HG03565 (cell line): ENCODE measurements around the gene CDC42BPB.

Experiments
- ATAC-seq: cut with Tn5 transposase; IDR thresholded peaks from one replicate; pipeline ENCODE4 v1.9.1; 2021; ENCODE audit warnings: mild to moderate bottlenecking, moderate library complexity; ENCODE audit not compliant: unreplicated experiment

Gene CDC42BPB

DNA sequence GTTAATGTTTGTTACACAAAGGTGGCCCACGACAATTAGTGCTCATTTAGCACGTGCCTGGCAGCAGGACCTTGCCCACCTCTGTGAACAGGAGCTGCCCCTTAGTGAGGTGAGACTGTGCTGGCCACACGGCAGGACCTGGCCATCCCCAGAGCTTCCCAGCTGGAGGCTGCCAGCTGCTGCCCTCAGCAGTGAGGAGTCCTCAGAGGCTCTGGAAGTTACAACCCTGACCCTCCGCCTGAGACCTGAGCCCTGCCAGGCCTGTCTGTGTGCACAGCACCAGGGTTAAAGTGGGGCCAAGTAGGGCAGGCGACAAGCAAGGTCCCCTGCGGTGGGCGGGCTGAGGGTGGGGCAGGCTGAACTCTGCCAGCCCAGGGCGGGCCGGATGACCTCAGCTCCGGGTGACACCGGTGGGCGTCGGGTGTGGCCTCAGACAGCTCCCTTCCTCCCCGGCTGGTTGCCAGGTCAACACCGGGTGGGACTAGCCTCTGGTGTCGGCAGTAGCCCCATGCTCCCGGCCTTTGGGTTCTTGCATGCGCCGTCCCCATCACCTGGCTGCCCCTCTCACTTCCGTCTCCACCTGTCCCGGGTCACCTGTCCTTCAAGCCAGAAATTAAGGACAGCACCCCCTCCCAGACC lies 17.5 kb upstream of the CDC42BPB start:
- no peak for ATAC-seq

DNA sequence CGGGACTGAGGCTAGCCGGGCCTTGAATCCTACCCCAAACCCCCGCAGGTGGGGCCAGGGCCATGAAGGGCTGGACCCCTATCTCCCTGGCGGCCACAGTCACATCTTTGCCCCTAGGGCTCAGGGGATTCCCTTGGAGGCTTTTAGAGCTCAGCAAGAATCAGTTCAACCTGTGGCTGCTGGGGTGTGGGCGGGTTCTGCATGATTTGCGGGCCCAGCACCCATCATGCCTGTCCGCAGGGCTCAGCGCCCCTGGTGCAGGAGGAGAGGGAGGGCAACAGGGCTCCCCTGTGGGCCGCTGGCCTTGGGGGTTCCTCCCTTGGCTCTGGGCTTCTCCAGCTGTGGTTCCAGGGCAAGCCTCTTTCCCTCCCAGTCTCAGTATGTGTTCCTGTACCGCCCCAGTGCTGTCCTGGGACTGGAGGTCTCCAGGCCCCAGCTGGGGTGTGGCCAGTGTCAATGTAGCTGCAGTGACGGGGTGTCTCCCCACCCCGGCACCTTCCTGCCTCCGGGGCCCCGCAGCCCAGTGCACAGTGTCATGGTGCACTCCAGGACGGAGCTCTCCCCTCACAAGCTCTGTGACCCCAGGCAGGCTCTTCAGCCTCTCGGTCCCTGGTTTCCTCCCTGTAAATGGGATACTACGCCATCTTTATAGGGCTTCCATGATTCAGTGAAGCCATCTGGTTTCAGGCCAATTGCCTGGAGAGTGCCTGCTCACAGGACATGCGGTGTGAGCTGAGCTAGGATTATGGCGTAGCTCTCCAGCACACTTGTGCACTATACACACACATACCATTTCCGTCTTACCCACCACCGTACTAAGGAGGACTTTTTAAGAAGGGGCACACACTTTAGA lies 16.8 kb upstream of the CDC42BPB start:
- ATAC-seq, result no peak

DNA sequence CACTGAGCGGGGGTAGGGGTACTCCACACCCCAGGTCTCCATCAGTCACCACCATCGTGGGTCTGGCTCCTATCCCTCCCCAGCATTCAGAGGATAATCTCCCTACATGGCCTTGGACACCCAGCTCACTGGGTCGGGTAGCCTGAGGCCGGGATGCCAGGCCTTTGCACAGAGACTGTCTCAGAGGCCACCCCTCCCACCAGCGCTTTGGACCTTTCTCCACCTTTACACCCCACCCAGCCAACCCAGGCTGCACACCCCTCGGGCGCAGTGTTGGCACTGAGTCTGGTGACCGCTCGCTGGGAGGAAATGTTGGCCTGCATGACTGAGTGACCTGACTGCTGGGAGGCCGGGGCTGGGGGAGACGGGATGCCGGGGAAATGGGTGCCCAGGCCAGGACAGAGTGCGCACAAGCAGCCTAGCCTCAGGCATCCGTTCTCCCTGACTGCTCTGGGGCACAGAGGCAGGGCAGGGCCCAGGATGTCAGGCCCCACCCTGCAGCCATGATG lies 16.1 kb upstream of the CDC42BPB start:
- no peak for ATAC-seq

DNA sequence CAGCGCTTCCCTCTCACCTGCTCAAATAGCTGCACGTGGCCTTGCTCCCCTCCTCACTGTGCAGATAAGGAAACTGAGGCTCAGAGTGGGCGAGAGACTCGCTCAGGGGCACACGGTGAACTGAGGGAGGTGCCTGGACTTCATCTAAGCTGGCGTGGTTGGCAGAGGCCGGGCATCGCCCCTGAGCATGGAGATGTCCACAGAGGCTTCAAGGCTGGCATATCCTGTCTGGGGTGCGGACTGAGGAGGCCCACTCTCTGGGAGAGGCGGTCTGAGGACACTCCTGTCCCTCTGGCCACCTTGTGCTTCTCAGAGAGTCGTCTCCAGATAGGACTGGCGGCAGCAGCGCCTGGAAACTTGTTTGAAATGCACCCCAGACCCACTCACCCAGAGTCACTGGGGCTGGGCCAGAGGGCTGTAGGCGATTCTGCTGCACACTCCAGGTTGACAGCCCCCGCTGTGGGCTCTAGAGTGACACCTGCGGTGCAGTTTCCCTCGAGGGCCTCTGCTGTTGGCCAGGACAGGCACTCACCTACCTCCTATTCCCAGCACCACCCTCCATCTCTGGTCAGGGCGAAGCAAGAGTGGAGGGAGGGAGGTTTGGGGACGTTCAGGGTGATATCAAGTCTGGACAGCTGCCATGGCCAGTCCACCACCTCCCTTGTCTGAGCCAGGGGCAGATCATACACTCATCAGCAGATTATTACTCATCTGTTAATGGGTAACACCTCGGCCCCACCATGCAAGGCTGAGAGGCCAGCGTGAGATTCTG lies 15.4 kb upstream of the CDC42BPB start:
- ATAC-seq, result no peak

DNA sequence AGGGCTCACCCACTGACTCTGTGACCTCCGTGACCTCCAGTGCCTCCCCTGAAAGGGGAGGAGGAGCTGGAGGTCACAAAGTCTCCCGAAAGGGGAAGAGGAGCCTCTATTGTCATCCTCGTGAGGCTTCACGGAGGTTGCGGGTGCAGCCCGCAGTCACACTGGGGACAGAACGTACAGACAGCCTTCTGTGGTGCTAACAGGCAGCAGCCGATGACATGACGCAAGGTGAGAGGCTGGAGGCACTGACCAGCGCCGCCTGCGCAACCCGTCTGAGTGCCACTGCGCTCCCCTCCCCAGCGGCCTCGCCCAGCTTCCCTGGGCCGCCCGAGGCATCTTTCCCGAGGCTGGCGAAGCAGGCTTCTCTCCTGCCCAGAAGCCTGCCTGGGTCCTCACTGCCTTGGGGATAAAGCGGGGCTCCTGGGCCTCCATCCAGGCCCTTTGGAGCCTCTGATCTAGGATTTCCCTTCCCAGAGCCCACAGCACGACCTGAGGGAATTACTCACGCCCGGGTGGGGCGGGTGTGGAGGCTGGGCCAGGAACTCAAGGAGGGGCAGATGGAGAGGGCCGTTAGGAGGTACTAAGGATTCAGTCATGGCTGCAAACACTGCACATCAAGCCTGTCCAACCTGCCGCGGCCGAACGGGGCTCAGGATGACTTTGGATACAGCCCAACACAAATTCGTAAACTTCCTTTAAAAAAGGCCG lies 14.3 kb upstream of the CDC42BPB start:
- ATAC-seq, result no peak

DNA sequence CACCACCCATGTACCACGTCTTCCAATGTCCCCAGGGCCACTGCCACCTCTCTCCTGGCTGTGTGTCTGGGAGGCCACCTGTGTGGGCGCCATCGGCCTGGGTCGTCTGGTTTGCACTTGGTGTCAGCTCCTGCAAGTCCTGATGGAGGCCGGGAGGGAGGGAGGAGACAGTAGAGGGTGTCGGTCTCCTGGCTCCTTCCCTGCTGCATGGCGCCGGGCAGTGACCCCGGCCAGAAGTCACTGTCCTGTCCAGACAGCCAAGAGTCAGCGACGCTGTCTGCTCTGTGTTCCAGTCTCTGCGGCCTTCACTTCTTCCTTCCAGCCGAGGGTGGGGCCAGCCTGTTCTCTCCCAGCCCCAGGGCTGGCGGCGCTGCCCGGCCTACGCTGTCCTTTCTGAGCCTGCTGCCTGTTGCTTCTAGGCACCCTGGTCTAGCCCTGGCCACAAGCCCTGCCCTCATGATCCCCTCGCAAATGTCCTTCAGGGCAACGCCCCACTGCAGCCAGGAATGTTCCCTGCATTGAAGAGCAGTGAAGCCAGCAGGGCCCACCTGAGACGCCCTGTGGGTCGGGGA lies 13.7 kb upstream of the CDC42BPB start:
- ATAC-seq, result no peak

DNA sequence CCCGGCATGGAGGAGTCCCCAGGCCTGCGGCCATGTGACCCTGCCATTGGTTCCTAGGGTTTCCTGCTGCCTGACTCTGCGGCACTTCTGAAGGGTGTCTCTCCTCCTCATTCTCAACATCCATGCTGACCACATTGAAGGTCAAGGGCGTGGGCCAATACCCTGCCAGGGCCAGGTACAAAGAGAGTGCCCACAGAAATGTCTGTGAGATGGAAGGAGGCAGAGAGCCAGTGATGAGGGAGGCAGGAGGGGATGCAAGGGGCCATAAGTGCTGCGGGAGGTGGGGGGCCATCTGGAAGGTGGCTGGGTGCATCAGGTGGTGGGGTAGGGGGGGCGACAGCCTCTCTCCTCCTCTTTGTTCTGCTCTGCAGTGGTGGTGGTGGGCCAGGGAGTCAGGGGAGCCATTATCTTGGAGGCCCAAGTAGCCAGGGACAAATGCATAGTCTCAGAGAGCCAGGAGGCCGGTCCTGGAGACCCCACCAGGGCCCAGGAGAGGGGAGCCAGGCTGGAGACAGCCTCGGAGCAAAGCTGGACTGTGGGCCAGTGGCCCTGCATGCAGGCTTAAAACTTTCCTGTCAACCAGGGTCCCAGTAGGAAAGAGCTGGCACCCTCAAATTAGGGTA lies 13.0 kb upstream of the CDC42BPB start:
- ATAC-seq, result no peak

DNA sequence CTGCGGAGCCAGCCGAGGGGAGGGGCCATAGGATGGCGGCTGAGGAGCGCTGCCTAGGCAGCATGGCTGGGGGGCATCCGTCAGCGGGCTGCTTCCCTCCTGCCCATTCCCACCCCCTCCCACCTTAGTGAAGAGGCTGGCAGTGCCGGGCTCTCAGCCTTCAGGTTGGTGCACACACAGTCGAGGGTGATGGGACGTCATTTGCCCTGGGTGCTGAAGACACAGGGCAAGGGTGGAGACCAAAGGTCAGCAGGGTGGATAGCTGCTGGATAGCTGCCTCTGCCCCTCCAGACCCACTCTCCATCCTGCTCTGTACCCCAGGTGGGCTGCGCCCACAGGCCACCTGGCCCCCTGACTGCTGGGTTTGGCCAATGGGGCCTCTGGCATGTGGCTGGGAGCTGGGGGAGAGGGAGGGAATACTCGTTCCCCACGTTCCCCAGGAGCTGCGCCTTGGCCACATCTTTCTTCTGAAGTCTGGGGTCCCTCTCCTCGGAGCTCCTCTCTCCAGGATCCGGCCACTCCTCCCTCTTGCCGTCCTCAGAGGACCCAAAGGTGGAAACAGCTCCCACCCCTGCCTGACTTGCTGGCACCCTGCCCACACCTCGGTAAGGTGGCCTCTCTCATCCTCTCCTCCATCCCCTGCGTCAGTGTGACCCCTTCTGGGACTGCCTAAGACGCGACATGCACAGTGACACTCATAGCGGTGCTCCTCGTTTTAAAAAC lies 11.2 kb upstream of the CDC42BPB start:
- no peak for ATAC-seq

DNA sequence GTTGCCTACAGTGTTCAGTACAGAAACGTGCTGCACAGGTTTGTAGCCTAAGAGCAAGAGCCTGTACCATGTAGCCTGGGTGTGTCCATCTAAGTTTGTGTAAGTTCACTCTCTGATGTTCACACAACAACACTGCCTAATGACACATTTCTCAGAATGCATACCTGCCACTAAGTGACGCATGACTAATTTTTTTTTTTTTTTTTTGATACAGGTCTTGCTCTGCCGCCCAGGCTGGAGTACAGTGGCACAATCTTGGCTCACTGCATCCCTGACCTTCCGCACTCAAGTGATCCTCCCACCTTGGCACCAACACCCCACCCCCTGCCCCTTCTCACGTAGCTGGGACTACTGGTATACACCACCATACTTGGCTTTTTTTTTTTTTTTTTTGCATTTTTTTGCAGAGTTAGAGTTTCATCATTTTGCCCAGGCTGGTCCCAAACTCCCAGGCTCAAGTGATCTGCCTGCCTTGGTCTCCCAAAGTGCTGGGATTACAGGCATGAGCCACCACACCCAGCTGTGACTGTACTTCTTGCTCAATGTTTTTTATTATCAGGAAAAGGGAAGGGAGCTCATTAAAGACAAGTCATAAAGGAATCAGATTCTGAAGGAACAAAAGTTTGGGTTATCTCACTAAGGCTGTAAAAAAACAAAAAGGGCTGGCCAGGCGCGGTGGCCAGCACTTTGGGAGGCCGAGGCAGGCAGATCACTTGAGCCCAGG lies 10.0 kb upstream of the CDC42BPB start:
- no peak for ATAC-seq

DNA sequence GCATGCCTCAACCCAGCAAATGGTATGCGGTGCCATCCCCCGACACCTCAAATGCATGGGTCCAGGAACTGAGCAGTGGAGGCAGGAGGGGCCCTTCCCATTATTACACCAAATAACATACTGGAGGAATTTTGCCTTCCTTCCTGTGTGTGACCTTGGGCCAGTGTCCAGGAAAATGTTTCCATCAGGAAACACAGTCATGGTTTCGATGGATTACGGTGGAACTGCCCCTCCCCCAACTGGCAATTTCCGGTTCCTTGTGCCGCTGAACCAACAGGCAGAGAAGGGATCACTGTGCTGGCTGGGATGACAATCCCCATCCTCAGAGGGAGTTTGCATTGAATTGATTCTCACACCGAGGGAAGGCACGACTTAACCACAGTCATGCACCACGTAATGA lies 9.1 kb upstream of the CDC42BPB start:
- ATAC-seq, result no peak

DNA sequence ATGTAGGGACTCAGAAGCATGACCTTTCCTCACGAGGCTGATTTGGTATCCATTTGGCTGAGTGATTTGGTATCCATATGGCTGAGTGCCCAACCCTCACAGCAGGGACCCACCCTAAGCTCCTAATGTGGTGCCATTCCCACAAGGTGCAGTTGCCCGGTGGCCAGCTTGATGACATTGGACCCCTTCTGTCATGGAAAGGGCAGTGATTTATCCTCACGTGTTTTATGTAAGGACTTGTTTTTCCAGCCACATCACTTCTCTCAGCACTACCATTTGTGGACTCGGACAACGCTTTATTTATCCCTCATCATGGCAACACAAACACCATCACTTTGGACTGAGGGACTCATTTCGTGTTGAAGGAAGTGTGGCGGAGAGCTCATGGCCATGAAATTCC lies 8.5 kb upstream of the CDC42BPB start:
- ATAC-seq, result no peak

DNA sequence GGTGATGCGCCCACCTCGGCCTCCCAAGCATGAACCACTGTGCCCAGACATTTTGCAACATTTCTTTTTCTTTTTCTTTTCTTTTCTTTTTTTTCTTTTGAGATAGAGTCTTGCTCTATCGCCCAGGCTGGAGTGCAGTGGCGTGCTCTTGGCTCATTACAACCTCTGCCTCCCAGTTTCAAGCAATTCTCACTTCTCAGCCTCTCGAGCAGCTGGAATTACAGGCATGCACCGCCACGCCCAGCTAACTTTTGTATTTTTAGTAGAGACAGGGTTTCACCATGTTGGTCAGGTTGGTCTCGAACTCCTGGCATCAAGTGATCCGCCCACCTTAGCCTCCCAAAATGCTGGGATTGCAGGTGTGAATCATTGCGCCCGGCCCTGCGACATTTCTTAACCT lies 7.6 kb upstream of the CDC42BPB start:
- ATAC-seq, result no peak

DNA sequence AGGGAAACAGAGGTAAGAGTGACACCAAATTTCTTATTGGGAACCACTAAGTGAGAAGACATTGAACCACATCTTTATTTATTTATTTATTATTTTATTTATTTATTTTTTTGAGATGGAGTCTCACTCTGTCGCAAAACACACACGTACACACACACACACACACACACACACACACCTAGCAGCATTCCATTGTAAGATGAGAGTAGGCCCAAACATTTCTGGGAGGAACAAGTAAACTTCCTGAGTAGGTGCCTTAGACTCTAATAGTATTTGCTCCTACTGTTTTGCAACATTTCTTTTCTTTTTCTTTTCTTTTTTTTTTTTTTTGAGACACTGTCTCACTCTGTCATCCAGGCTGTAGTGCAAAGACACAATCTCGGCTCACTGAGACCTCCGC lies 7.1 kb upstream of the CDC42BPB start:
- no peak for ATAC-seq

DNA sequence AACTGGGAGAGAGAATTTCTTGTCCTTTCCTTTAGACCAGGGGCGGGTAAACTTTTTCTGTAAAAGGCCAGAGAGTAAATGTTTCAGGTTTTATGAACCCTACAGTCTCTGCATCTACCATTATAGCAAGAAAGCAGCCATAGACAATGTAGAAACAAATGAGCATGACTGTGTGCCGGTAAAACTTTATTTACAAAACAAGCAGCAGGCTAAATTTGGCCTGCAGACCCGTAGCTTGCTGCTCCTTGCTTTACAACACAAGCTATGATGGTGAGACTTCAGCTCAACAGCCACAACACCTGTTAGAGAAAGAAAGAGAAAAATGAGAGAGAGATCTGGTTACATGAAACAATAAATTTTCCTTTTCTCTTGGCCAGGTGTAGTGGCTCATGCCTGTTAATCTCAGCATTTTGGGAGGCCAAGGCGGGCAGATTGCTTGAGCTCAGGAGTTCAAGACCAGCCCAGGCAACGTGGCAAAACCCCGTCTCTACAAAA lies 4.2 kb upstream of the CDC42BPB start:
- ATAC-seq, result no peak

DNA sequence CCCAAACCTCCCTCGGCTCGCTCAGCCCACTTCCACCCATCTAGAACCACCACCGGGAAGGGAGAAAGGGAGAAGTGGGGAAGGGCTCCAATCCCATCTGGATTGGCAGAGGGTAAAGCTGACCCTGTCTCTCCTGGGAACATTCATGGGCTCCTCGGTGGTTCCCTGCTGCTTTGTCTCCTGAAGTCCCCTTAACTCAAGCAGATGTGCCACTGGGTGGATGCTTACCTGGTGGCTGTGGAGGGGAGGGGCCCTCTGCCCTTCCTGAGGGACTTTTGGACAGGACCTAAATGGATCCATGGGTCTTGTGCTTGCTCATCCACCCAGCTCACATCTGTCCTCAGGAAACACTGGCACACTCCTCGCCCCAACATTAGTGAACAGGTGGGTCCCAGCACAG lies 2.2 kb upstream of the CDC42BPB start:
- ATAC-seq, result no peak

DNA sequence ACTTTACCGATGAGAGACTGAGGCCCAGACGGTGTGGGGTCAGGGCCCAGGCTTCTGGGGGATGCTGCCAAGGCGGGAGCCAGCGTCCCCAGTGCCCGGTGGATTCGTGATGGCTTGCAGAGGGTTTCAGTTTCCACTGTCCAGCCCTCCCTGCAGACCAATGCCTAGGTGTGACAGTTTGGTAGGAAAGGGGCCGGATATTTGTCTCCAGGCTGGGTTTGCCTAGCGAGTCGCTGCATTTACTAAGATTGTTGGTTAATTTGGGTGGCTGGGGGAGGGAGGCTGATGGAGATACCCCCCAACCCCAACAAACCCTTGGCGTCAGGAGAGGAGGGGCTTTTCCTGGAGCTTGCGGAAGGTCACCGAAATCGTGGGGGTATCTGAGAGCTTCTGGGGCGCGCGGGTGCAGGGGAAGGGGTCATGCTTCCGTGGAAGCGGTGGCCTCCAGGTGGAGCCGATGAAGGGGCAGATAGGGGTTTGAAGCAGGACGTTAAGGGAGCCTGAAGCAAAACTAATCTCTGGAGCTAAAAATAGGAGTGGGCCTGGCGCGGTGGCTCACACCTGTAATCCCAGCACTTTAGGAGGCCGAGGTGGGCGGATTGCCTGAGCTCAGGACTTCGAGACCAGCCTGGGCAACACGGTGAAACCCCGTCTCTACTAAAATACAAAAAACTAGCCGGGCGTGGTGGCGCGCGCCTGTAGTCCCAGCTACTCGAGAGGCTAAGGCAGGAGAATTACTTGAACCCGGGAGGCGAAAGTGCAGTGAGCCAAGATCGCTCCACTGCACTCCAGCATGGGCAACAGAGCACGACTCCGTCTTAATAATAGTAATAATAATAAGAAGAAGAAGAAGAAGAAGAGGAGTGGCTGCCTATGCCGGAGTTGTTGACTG lies 1.1 kb upstream of the CDC42BPB start:
- no peak for ATAC-seq

DNA sequence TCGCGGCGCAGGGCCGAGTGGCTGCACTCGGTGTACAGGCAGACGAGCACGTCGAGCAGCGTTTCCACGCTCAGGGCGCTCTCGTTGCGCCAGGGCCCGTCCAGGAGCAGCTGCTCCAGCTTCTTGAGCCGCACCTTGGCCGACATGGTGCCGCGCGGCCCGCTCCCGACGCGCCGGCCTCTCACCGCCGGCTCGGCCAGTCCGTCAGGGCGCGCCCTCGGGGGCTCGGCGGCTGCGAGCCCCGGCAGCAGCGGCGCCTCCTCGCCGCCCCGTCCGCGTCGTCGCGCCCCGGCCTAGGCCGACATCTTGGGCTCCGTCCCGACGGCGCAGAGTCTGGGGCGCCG lies 349 bp downstream of the CDC42BPB start:
- peak; percentile 20 for ATAC-seq
